GM12878 (cell line): ENCODE results near the gene KLF7. TPM values are rescaled to one million over a fixed set of nuclear protein-coding genes. Genes with fewer than 3 reads are reported as not detected.

ENCODE experiments used
- ATAC-seq: fragments of 200-7000 bp; cut with Tn5 transposase; 3 replicates; pipeline ENCODE4 v1.9.1; 2020; ENCODE audit warnings: mild to moderate bottlenecking, moderate library complexity
- BruUV-seq: library from RNA; stranded (reverse); fragments of 400-500 nt; replicated peaks from 2 replicates; lab custom pipeline; 2021; lab: Mats Ljungman, UMichigan
- CTCF ChIA-PET: fragments of 300-600 bp; sonication (Branson Sonifier 250); formaldehyde crosslinking; extraction: SDS; loops from one replicate; lab custom pipeline; 2021; ENCODE audit warnings: inconsistent platforms; lab: Yijun Ruan, JAX
- POLR2A ChIA-PET: fragments of 350-600 bp; formaldehyde crosslinking; extraction: SDS; loops from one replicate; lab custom pipeline; 2021; ENCODE audit warnings: inconsistent platforms; lab: Charles Lee
- RAD21 ChIA-PET: fragments of 300-600 bp; sonication (Branson Sonifier 250); formaldehyde crosslinking; loops from one replicate; lab custom pipeline; 2023; ENCODE audit warnings: antibody characterized with exemption; ENCODE audit not compliant: unreplicated experiment; lab: Charles Lee
- SMC1A ChIA-PET: fragments of 300-600 bp; sonication (Branson Sonifier 250); formaldehyde crosslinking; loops from one replicate; lab custom pipeline; 2023; ENCODE audit not compliant: unreplicated experiment, uncharacterized antibody; lab: Charles Lee
- DNase-seq: peaks from one replicate; pipeline ENCODE4 v3.0.0-alpha.2; 2011; ENCODE audit warnings: low read depth, low spot score
- FAIRE-seq: peaks from 3 replicates; lab custom pipeline; 2011; peaks lifted over from hg19 to GRCh38; lab: Jason Lieb, UNC
- H2AFZ ChIP-seq: 2 replicates; pipeline ENCODE4 v1.6.0; 2011; ENCODE audit warnings: low read depth, low read length, control low read depth; ENCODE audit not compliant: control insufficient read depth
- H3K27ac ChIP-seq: 2 replicates; pipeline ENCODE4 v1.5.1; 2011; ENCODE audit warnings: control low read depth; ENCODE audit not compliant: control insufficient read depth, insufficient read depth
- H3K27me3 ChIP-seq, 2 experiments: replicated peaks in 1 of 2; 2 replicates each; pipeline versions ENCODE4 v1.6.0 to v1.6.1; 2011; ENCODE audit warnings: low read length in 1 of 2; ENCODE audit not compliant: control insufficient read depth in 2 of 2, insufficient read depth in 2 of 2
- H3K36me3 ChIP-seq, 2 experiments: 2 replicates each; pipeline ENCODE4 v1.5.1; 2011; ENCODE audit warnings: low read length in 1 of 2; ENCODE audit not compliant: control insufficient read depth in 2 of 2, insufficient read depth in 2 of 2
- H3K4me1 ChIP-seq: 2 replicates; pipeline ENCODE4 v1.6.1; 2011; ENCODE audit warnings: mild to moderate bottlenecking, low read length, moderate library complexity, mixed read lengths; ENCODE audit not compliant: control insufficient read depth, insufficient read depth
- H3K4me2 ChIP-seq: 2 replicates; pipeline ENCODE4 v1.6.0; 2011; ENCODE audit warnings: control low read depth; ENCODE audit not compliant: control insufficient read depth, insufficient read depth
- H3K4me3 ChIP-seq: fragments of 200-600 bp; sonication (generic); 2 replicates; pipeline ENCODE4 v1.5.1; 2016
- H3K79me2 ChIP-seq: 2 replicates; pipeline ENCODE4 v1.6.0; 2011; ENCODE audit warnings: low read length; ENCODE audit not compliant: control insufficient read depth, insufficient read depth
- H3K9ac ChIP-seq: 2 replicates; pipeline ENCODE4 v1.8.0; 2011; ENCODE audit warnings: low read length, control low read depth, mixed read lengths; ENCODE audit not compliant: control insufficient read depth, insufficient read depth
- H3K9me3 ChIP-seq: replicated peaks from 3 replicates; pipeline ENCODE4 v1.5.1; 2011; ENCODE audit warnings: mild to moderate bottlenecking, low read length; ENCODE audit not compliant: control insufficient read depth, insufficient read depth
- H4K20me1 ChIP-seq: 2 replicates; pipeline ENCODE4 v1.6.0; 2011; ENCODE audit not compliant: control insufficient read depth, insufficient read depth
- ATF7 ChIP-seq: fragments of 450-650 bp; IDR thresholded peaks from 2 replicates; pipeline ENCODE4 v1.6.1; 2016; ENCODE audit warnings: low read depth, mild to moderate bottlenecking
- BMI1 ChIP-seq: fragments of 450-650 bp; IDR thresholded peaks from 2 replicates; pipeline ENCODE4 v1.6.1; 2016; ENCODE audit warnings: mild to moderate bottlenecking, moderate library complexity, borderline replicate concordance
- CBX5 ChIP-seq: sonication (generic); IDR thresholded peaks from 2 replicates; pipeline ENCODE4 v1.6.1; 2016; ENCODE audit warnings: low read depth, moderate library complexity, mild to moderate bottlenecking, inconsistent platforms
- EZH2 ChIP-seq: IDR thresholded peaks from 2 replicates; pipeline ENCODE4 v1.6.1; 2012; ENCODE audit warnings: low read depth, mild to moderate bottlenecking, control low read depth, inconsistent platforms, low read length, borderline replicate concordance; ENCODE audit not compliant: control insufficient read depth
- HDAC6 ChIP-seq: fragments of 200-600 bp; sonication (generic); IDR thresholded peaks from one replicate; pipeline ENCODE4 v1.8.0; 2017; ENCODE audit warnings: antibody characterized with exemption; ENCODE audit not compliant: unreplicated experiment
- IRF4 ChIP-seq: IDR thresholded peaks from 2 replicates; pipeline ENCODE4 v1.6.1; 2011; ENCODE audit warnings: low read depth, low read length
- SUPT20H ChIP-seq: IDR thresholded peaks from 2 replicates; pipeline ENCODE4 v1.6.1; 2011; ENCODE audit warnings: low read depth, mild to moderate bottlenecking, low read length, moderate library complexity, borderline replicate concordance; ENCODE audit not compliant: control insufficient read depth
- USF2 ChIP-seq: IDR thresholded peaks from 2 replicates; pipeline ENCODE4 v1.6.1; 2011; ENCODE audit warnings: low read depth, low read length, improper control_type of control experiment, borderline replicate concordance
- ZBTB11 ChIP-seq: fragments of 450-650 bp; formaldehyde crosslinking; IDR thresholded peaks from 2 replicates; pipeline ENCODE4 v1.5.0; 2022; ENCODE audit warnings: mild to moderate bottlenecking, missing genetic modification characterization
- ZNF384 ChIP-seq: IDR thresholded peaks from 2 replicates; pipeline ENCODE4 v1.6.1; 2012; ENCODE audit warnings: low read depth, mild to moderate bottlenecking, low read length, improper control_type of control experiment, borderline replicate concordance
- WGBS: methylation state at CpG from one replicate; pipeline ENCODE4 v1.1.6; 2016; ENCODE audit warnings: low lambda C conversion rate; ENCODE audit not compliant: insufficient replicate concordance, insufficient coverage; ENCODE audit errors: missing lambda C conversion rate; 5-methylcytosine and 5-hydroxymethylcytosine counted together
- in situ Hi-C: fragments of 300-500 bp; cut with MboI; formaldehyde crosslinking; loops from 9 replicates; pipeline ENCODE4 v1.14.3; 2018; ENCODE audit warnings: mixed read lengths
- intact Hi-C: fragments of 100-400 bp; cut with micrococcal nuclease; formaldehyde crosslinking; loops from one replicate; pipeline ENCODE4 v1.14.2; 2022; ENCODE audit not compliant: unreplicated experiment
- polyA plus RNA-seq, 11 experiments: library from polyadenylated mRNA; depleted of rRNA in 4 of 11; unstranded in 6 of 11; stranded (reverse) in 5 of 11; fragments of >200 nt; fragmentation: Nextera tagmentation in 4 of 11; fragmentation: Illumina TruSeq in 1 of 11; extraction: Ambion mirVana in 4 of 11; extraction: Trizol in 1 of 11; gene quantifications; 1 replicate in 1 of 11; 2 replicates in 10 of 11; pipeline versions ENCODE4 v1.2.1 to v1.2.3, GENCODE V29; 2011 to 2016; ENCODE audit warnings: inconsistent platforms in 2 of 11, missing spikeins in 2 of 11, low read depth in 1 of 11
- total RNA-seq, 4 experiments: library from RNA; depleted of rRNA in 3 of 4; stranded (reverse); fragments of >200 nt in 3 of 4; fragmentation: Illumina TruSeq in 1 of 4; extraction: Trizol in 1 of 4; gene quantifications; 2 replicates each; pipeline versions ENCODE4 v1.2.1 to v1.2.3, GENCODE V29; 2013 to 2021
- TF ChIP-seq, protein P1 (sequence below): fragments of 450-650 bp; IDR thresholded peaks from 2 replicates; pipeline ENCODE4 v1.6.1; 2017; ENCODE audit warnings: borderline replicate concordance

KLF7 gene
- total and polyA plus RNA-seq, 10 of the 15 experiments (the other 5 are each of a cell fraction or from before 2014, with no cell fraction given), result 2.4 to 24.8 (median 8.5) TPM

- FAIRE-seq (no peak), ATAC-seq (no peak), DNase-seq (no peak)
- BruUV-seq, result no TSS peak
- Histone ChIP-seq H3K36me3 (no peaks in the 10 kb centered on the region; a peak in 1 of 4 replicates), H3K4me1 (no peaks in the 10 kb centered on the region), H3K79me2 (no peaks in the 10 kb centered on the region; the same call in none of the 2 replicates), H3K9ac (no peak overlapping the region), H3K4me3 (no peak overlapping the region), H4K20me1 (no peaks in the 10 kb centered on the region), H3K4me2 (no peak overlapping the region), H3K9me3 (no peaks in the 10 kb centered on the region), H3K27ac (no peak overlapping the region), H3K27me3 (no peaks in the 10 kb centered on the region), H2AFZ (no peak overlapping the region)
- RAD21 ChIA-PET, result no interaction called here
- SMC1A ChIA-PET, result interaction anchor here (0.7 kb wide), 1 partner anchor 70 kb away, joined by 3 read pairs; no protein-coding TSS in a partner anchor
- intact Hi-C loops (no loop called here), in situ Hi-C loops (no loop called here)
- WGBS, result 95% methylated on average over 2 of the region's 2 CpGs
- CTCF ChIA-PET, result no interaction called here
- POLR2A ChIA-PET, result no interaction called here
- TF ChIP-seq HDAC6, result no peak
- no peak for TF ChIP-seq ATF7
- TF ChIP-seq IRF4, result no peak
- TF ChIP-seq BMI1, result no peak
- no peak for TF ChIP-seq CBX5
- no peak for TF ChIP-seq EZH2
- TF ChIP-seq SUPT20H, result no peak
- TF ChIP-seq USF2, result no peak
- no peak for TF ChIP-seq ZNF384
- TF ChIP-seq ZBTB11 (CRISPR knock-in tag), result no peak
- TF ChIP-seq, protein P1, sequence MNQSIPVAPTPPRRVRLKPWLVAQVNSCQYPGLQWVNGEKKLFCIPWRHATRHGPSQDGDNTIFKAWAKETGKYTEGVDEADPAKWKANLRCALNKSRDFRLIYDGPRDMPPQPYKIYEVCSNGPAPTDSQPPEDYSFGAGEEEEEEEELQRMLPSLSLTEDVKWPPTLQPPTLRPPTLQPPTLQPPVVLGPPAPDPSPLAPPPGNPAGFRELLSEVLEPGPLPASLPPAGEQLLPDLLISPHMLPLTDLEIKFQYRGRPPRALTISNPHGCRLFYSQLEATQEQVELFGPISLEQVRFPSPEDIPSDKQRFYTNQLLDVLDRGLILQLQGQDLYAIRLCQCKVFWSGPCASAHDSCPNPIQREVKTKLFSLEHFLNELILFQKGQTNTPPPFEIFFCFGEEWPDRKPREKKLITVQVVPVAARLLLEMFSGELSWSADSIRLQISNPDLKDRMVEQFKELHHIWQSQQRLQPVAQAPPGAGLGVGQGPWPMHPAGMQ, result no peak
Observed at GRCh38 chr2:207117668-207118067, 48.1 kb downstream of the KLF7 start.
